ENCODE results near the gene CRABP2.

Gene CRABP2

GRCh38 chr1:156705321-156705917 lies at the start of gene CRABP2:
Gene CRABP2, minus strand, starts transcription at chr1:156705583. Its CDS starts 137 bp downstream, at chr1:156705446.
- DNase-seq, result peak; percentile 39

- no peak for DNase-seq
Observed at GRCh38 chr1:156754219-156754618, 48.8 kb upstream of the CRABP2 start.

GRCh38 chr1:156752843-156753482 lies 47.6 kb upstream of the CRABP2 start:
- DNase-seq, result no peak

GRCh38 chr1:156751757-156752481 lies 46.5 kb upstream of the CRABP2 start:
- DNase-seq, result peak; percentile 99

GRCh38 chr1:156751451-156751756 lies 46.0 kb upstream of the CRABP2 start, which contains the start of gene HDGF:
Gene HDGF, minus strand, starts transcription at chr1:156751675. Its CDS starts 246 bp downstream, at chr1:156751429.
- DNase-seq, result no peak

- DNase-seq, result peak; percentile 58
Observed at GRCh38 chr1:156750711-156751450, 45.5 kb upstream of the CRABP2 start.

- peak; percentile 85 for DNase-seq
Observed at GRCh38 chr1:156750191-156750672, 44.8 kb upstream of the CRABP2 start.

- DNase-seq, result no peak
Observed at GRCh38 chr1:156749419-156750118, 44.2 kb upstream of the CRABP2 start.

GRCh38 chr1:156748670-156749418 lies 43.5 kb upstream of the CRABP2 start:
- DNase-seq, result peak; percentile 75

- peak; percentile 39 for DNase-seq
Observed at GRCh38 chr1:156747742-156748669, 42.6 kb upstream of the CRABP2 start.

GRCh38 chr1:156746728-156747631 lies 41.6 kb upstream of the CRABP2 start:
- DNase-seq, result peak; percentile 83

GRCh38 chr1:156746406-156746727 lies 41.0 kb upstream of the CRABP2 start:
- DNase-seq, result no peak

GRCh38 chr1:156745881-156746280 lies 40.5 kb upstream of the CRABP2 start:
- no peak for DNase-seq

GRCh38 chr1:156744786-156745419 lies 39.5 kb upstream of the CRABP2 start:
- no peak for DNase-seq

- DNase-seq, result no peak
Observed at GRCh38 chr1:156744344-156744743, 39.0 kb upstream of the CRABP2 start.

GRCh38 chr1:156743367-156744302 lies 38.3 kb upstream of the CRABP2 start:
- no peak for DNase-seq

GRCh38 chr1:156742801-156743200 lies 37.4 kb upstream of the CRABP2 start:
- DNase-seq, result no peak

GRCh38 chr1:156742017-156742416 lies 36.6 kb upstream of the CRABP2 start:
- DNase-seq, result no peak

Data from RPMI8226 (cell line).